Skin of body (tissue), 2 donors: ENCODE results near the gene GALE. TPM values are rescaled to one million over a fixed set of nuclear protein-coding genes. Genes with fewer than 3 reads are reported as not detected.
"Not testable (repeated sequence)": the region's sequence is repeated elsewhere in the genome, so short reads cannot be mapped to it uniquely, and the experiment has no call there.

ENCODE experiments used
- DNase-seq: peaks from one replicate; lab custom pipeline; 2025; lab: John Stamatoyannopoulos, UW
- total RNA-seq: library from RNA; depleted of rRNA; stranded (reverse); fragments of >200 nt; gene quantifications from one replicate; pipeline ENCODE4 v1.2.3, GENCODE V29; 2014

GALE gene
- total RNA-seq, result 8.3 TPM

- DNase-seq, result peak; percentile 94
Observed at GRCh38 chr1:23800400-23801337, at the start of gene GALE. TSS of gene GALE (minus strand) at chr1:23800754. CDS start at chr1:23799007, 1,747 bp downstream.

- DNase-seq, result no peak
Observed at GRCh38 chr1:23848673-23849616, 48.4 kb upstream of the GALE start.

- DNase-seq, result not testable (repeated sequence)
Observed at GRCh38 chr1:23847482-23848095, 47.0 kb upstream of the GALE start.

GRCh38 chr1:23845163-23845562 is 44.6 kb upstream of the GALE start:
- DNase-seq, result no peak

GRCh38 chr1:23843644-23844043 is 43.1 kb upstream of the GALE start:
- DNase-seq, result no peak

- no peak for DNase-seq
Observed at GRCh38 chr1:23838401-23838866, 37.9 kb upstream of the GALE start.

- DNase-seq, result no peak
Observed at GRCh38 chr1:23837908-23838307, 37.4 kb upstream of the GALE start.

- DNase-seq, result no peak
Observed at GRCh38 chr1:23836037-23836436, 35.5 kb upstream of the GALE start.

- not testable (repeated sequence) for DNase-seq
Observed at GRCh38 chr1:23834156-23834555, 33.6 kb upstream of the GALE start.

- no peak for DNase-seq
Observed at GRCh38 chr1:23827717-23828116, 27.2 kb upstream of the GALE start.

- DNase-seq, result not testable (repeated sequence)
Observed at GRCh38 chr1:23826590-23826989, 26.0 kb upstream of the GALE start.

- no peak for DNase-seq
Observed at GRCh38 chr1:23825762-23826522, 25.4 kb upstream of the GALE start.

- DNase-seq, result peak; percentile 88
Observed at GRCh38 chr1:23825076-23825761, 24.7 kb upstream of the GALE start, which contains the start of gene HMGCL. TSS of gene HMGCL (minus strand) at chr1:23825429. CDS start at chr1:23825415, 14 bp downstream.

GRCh38 chr1:23824711-23825075 is 24.1 kb upstream of the GALE start:
- DNase-seq, result no peak

- no peak for DNase-seq
Observed at GRCh38 chr1:23823767-23824166, 23.2 kb upstream of the GALE start.

GRCh38 chr1:23817633-23818032 is 17.1 kb upstream of the GALE start:
- DNase-seq, result no peak

- no peak for DNase-seq
Observed at GRCh38 chr1:23816906-23817305, 16.4 kb upstream of the GALE start.

GRCh38 chr1:23816361-23816760 is 15.8 kb upstream of the GALE start:
- DNase-seq, result no peak

GRCh38 chr1:23814016-23814415 is 13.5 kb upstream of the GALE start:
- no peak for DNase-seq
